HG03342 (cell line): ENCODE measurements around the gene PHLPP1.
A peak's percentile ranks its signal among the peaks of the same experiment; 100 is the strongest.
"Not testable (repeated sequence)": the region's sequence is repeated elsewhere in the genome, so short reads cannot be mapped to it uniquely, and the experiment has no call there.

Experiments used
- ATAC-seq: cut with Tn5 transposase; IDR thresholded peaks from one replicate; pipeline ENCODE4 v1.9.1; 2021; ENCODE audit warnings: mild to moderate bottlenecking, moderate library complexity; ENCODE audit not compliant: unreplicated experiment

PHLPP1 gene

GRCh38 chr18:62740650-62741049 lies 25.3 kb downstream of the PHLPP1 start:
- not testable (repeated sequence) for ATAC-seq

DNA sequence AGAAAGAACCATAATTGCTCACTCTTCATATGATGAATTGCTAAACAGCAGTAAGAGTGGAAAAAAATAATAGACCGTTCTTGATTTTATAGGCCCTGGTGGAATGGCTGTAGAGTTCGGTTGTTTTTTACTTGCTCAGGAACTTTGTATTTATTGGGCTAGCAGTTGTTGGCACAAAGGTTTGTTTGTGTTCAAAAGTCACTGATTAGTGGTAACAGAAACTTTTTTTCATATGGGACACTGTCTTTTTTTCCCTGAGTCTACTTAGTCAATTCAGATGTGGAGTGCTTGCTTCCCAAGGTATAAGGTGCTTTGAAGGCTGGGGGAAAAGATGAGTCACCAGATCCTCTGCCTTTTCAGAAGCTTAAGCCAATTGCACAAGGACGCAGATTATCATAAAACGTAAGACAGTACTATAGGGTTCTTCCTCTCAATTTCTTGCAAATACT lies 25.8 kb downstream of the PHLPP1 start:
- ATAC-seq, result no peak

DNA sequence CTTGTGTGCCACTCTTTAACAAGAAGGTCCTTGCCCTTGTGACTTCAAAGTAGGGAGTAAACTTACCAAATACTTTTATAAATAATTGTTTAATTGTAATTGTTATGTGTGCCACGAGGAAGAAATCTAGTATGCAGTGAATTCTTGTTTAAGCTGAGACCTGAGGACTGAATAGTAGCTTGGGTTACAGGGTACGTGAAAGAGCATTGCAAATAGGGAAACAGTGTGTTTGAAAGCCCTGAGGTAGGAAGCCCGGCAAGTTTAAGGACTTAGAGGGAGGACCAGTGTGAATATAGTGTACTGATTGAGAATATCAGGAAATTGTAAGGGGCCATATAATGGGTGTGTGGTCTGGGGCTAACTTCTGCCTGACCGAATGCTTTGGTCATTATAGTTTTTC lies 26.2 kb downstream of the PHLPP1 start:
- no peak for ATAC-seq

DNA sequence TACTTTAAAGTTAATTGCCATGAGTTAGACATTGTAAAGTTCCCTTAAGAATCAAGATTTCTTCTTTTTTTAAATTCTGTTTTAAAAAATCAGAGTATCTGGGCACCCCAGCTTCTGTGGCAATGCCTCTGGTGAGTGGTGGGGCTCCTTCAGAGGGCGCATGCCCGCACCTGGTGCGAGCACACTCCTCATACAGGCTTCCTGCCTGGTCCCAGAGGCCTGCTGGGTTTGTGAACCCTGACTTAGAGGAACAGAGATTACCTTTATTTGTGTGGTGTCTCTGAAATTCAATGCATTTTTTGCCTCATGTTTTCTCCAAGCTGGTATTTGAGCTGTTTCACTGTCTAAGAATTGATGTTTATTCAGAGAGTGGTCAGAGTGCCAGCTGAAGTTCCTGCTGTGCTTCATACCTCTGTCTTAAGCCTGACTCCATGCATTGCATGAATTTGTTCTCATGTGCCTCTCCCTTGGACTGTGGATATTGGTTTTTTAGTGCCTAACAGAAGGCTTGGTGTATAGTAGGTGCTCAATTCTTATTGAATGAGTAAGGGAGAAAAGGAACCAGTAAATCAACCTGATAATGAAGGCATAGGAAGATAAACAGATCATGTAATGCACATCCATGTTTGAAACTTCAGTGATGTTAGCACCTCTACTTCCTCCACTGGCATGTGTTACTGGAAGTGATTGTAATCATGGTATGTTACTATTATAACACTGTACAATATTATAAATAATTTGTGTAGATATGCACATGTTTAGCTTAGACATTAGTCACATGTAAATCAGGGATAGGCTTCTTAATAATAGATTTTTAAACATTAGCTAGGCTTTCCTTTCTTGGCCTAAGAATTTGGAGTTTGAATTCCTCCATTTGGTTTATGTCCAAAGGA lies 29.0 kb downstream of the PHLPP1 start:
- ATAC-seq, result peak; percentile 44

DNA sequence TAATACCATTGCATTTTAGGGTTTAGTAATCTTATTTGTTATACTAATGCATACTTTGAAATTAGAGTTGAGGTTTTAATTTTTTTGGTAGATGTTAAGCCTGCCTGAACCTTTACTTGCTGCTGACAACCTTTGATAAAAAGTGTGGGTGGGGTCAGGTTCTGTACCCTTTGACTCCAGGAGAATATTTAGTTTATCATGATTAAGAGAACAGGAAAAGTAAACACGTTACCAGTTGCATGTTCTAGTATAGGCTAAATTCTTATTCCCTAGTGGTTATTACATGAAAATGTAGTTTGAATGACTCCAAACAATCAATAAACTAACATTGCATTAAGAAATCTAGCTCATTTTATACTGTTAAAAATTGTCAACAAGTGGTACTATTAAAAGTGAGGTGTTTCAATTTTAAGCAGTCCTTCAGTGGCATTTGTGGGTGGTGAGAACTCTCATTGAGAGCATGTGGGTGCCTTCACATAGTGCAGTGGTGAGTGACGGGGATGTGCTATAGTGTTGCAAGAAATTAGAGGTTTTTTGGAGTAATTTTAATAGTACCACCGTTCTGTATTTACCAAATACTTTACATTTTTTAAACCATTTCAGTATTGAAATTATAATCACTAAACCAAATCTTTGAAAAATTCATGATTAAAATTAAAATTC lies 29.9 kb downstream of the PHLPP1 start:
- no peak for ATAC-seq

DNA sequence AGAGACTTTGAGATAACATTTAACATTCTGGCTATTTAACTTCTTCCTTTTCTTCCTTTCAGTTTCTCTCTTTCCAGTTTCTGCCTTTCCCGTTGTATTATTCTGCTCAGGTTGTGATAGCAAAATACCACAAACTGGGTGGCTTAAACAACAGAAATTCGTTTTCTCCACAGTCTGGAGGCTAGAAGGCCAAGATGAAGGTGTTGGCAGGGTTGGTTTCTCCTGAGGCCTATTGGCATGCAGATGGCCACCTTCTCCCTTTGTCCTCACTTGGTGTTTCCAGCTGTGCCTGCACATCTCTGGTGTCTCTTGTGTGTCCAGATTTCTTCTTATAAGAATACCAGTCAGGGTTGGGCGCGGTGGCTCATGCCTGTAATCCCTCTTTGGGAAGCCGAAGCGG lies 34.0 kb downstream of the PHLPP1 start:
- ATAC-seq, result no peak

DNA sequence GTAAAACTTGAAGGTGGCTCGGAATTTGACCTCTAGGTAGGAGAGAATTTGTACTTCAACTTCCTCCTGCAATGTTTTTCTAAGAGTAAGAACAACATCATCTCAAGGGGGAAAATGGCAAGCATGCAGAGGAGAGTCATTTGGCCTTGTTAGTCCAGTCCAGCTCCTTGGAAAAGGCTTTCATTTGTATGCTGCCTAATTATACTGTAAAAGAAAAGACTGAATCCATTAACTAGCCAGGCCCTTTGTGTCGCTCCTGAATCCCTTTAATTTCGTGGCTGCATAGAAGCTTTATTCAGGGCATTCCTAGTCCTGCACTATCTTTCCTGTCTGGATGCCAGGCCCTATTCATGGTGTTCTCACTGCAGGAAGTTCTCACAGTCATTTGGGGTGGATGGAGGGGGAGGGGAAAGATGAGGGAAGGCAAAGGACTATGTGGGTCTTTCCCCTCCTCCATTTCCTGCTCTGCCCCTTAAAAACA lies 36.0 kb downstream of the PHLPP1 start:
- no peak for ATAC-seq

DNA sequence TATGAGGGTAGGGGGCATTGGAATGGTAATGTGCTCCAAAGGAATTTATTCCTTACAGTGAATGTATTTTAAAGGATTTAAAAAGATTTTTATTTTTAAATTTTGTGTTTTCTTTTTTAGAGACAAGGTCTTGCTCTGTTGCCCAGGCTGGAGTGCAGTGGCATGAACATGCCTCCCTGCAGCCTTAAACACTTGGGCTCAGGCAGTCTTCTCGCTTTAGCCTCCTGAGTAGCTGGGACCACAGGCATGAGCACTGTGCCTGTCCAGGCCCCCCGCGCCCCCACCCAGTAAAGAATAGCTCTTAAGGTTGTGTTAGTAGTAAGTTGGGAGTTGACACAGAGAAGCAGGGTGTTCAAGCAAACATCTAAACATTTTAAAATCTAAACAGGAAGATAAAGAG lies 36.6 kb downstream of the PHLPP1 start:
- no peak for ATAC-seq

GRCh38 chr18:62754026-62754425 lies 38.7 kb downstream of the PHLPP1 start:
- ATAC-seq, result no peak

DNA sequence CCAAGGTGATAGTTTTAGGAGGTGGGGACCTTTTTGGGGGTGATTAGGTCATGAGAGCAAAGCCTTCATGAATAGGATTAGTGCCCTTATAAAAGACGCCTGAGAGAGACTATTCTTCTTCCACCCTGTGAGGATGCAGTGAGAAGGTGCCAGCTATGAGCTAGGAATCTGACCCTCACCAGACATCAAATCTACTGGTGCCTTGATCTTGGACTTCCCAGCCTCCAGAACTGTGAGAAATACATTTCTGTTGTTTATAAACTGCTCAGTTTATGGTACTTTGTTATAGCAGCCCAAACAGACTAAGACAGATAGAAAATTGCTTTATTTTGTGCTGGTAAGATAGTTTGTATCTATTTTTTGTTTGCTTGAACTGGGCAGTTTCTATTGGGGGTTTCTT lies 40.1 kb downstream of the PHLPP1 start:
- no peak for ATAC-seq

- ATAC-seq, result no peak
Measured at GRCh38 chr18:62755946-62756345, 40.6 kb downstream of the PHLPP1 start.

GRCh38 chr18:62757399-62758010 lies 42.2 kb downstream of the PHLPP1 start:
- ATAC-seq, result no peak

GRCh38 chr18:62758591-62758990 lies 43.2 kb downstream of the PHLPP1 start:
- no peak for ATAC-seq

- no peak for ATAC-seq
Measured at GRCh38 chr18:62759704-62760402, 44.5 kb downstream of the PHLPP1 start.

GRCh38 chr18:62760403-62760734 lies 45.0 kb downstream of the PHLPP1 start:
- ATAC-seq, result no peak

DNA sequence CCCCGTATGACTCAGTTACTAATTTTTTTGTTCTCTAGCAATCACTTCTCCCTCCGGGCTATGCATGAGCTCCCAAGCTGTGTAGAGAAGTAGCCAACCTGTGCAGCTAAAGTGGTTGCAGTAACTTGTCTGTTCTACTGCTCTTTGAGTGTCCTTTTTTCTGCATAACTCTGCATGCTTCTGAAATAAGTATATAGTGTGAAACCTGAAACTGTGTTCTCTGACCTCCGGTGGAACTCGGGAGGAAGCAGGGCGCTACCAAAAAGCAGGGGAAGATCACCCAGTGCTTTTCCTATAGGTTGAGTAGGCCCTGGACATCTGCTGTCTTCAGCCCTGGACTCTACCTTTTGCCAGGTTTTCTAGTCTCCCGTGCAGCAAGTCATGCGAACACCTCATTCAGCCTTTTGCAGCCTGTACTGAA lies 47.8 kb downstream of the PHLPP1 start:
- no peak for ATAC-seq

DNA sequence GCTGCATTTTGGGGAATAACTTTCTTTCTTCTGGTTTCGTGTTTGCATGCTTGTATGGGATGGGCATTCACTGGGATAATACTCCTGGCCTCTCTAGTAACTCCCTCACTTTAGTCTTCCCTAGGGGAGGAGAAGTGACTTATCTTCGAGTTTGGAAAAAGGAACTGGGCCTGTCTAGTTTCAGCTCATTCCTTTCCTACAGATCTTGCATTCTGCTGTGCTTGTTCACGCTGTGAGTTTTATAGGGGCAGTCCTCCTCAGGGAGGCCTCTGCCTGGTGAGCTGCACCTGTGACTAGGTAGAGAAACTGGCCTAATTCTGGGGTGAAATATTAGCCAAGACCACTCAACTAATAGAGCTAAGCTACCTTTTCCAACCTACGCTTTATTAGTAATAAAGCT lies 50.9 kb downstream of the PHLPP1 start:
- ATAC-seq, result no peak

DNA sequence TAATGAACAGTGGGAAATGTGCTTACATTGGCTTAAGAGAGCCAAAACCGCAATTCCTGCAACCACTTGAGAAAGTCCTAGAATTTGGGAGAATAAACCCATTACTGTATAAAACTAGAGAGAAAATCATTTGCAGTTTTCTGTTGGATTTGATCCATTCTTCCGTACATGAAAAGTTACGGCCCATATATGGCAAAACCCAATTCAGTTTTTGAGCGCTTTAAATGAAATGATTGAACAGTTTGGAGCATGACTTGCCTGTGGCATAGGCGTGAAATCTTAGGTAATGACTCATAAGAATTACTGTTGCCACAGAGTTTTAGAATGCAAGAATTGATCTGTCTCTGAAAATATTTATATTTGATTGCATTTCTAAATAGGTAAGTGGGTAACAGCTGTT lies 52.0 kb downstream of the PHLPP1 start:
- no peak for ATAC-seq

- ATAC-seq, result no peak
Measured at GRCh38 chr18:62767836-62768557, 52.7 kb downstream of the PHLPP1 start.

GRCh38 chr18:62768558-62768943 lies 53.2 kb downstream of the PHLPP1 start:
- ATAC-seq, result no peak

- no peak for ATAC-seq
Measured at GRCh38 chr18:62769216-62769615, 53.9 kb downstream of the PHLPP1 start.
